ENCODE measurements around the gene PGM2.
"Not testable (repeated sequence)": the region's sequence is repeated elsewhere in the genome, so short reads cannot be mapped to it uniquely, and the experiment has no call there.

The PGM2 gene

GRCh38 chr4:37799941-37800554 lies 26.4 kb upstream of the PGM2 start:
- Mint-ChIP-seq H3K27ac (no peak overlapping the region), H3K27me3 (no peaks in the 10 kb centered on the region), H3K36me3 (ENCODE audit: low read depth) (no peaks in the 10 kb centered on the region), H3K4me1 (ENCODE audit: low read depth) (peaks cover 36% of the 10 kb centered on the region), H3K4me3 (no peak overlapping the region), H3K9me3 (no peaks in the 10 kb centered on the region)
- intact Hi-C loops (cut with micrococcal nuclease): loop anchor here (5.0 kb wide), 1 partner anchor 177 kb away; no protein-coding TSS in a partner anchor

- Mint-ChIP-seq H3K36me3 (ENCODE audit: low read depth) (no peaks in the 10 kb centered on the region), H3K4me1 (ENCODE audit: low read depth) (peaks cover 32% of the 10 kb centered on the region), H3K9me3 (no peaks in the 10 kb centered on the region), H3K27ac (no peak overlapping the region), H3K27me3 (no peaks in the 10 kb centered on the region), H3K4me3 (no peak overlapping the region)
- intact Hi-C loops (cut with micrococcal nuclease): loop anchor here (5.0 kb wide), 1 partner anchor 175 kb away; no protein-coding TSS in a partner anchor
Measured at GRCh38 chr4:37802068-37802666, 24.3 kb upstream of the PGM2 start.

- intact Hi-C loops (cut with micrococcal nuclease): loop anchor here (1.0 to 5.0 kb wide), 2 partner anchors 174 to 232 kb away; no protein-coding TSS in a partner anchor
- Mint-ChIP-seq H3K4me3 (no peak overlapping the region), H3K36me3 (ENCODE audit: low read depth) (no peaks in the 10 kb centered on the region), H3K4me1 (ENCODE audit: low read depth) (peaks cover 24% of the 10 kb centered on the region), H3K27ac (no peak overlapping the region), H3K27me3 (no peaks in the 10 kb centered on the region), H3K9me3 (no peaks in the 10 kb centered on the region)
Measured at GRCh38 chr4:37803348-37803973, 23.0 kb upstream of the PGM2 start.

- Mint-ChIP-seq H3K4me1 (ENCODE audit: low read depth) (peaks cover 13% of the 10 kb centered on the region), H3K27ac (no peak overlapping the region), H3K36me3 (ENCODE audit: low read depth) (no peaks in the 10 kb centered on the region), H3K9me3 (no peaks in the 10 kb centered on the region), H3K27me3 (no peaks in the 10 kb centered on the region), H3K4me3 (no peak overlapping the region)
- intact Hi-C loops (cut with micrococcal nuclease): no loop called here
Measured at GRCh38 chr4:37805091-37805490, 21.4 kb upstream of the PGM2 start.

- intact Hi-C loops (cut with micrococcal nuclease): no loop called here
- no peak overlapping the region for H3K27ac Mint-ChIP-seq
Measured at GRCh38 chr4:37812713-37813112, 13.8 kb upstream of the PGM2 start.

GRCh38 chr4:37815591-37815990 lies 10.9 kb upstream of the PGM2 start:
- intact Hi-C loops (cut with micrococcal nuclease): no loop called here
- H3K27me3 Mint-ChIP-seq: peaks cover 2% of the 10 kb centered on the region
- H3K36me3 Mint-ChIP-seq (ENCODE audit: low read depth): no peaks in the 10 kb centered on the region
- peaks cover 9% of the 10 kb centered on the region for H3K4me1 Mint-ChIP-seq (ENCODE audit: low read depth)
- no peaks in the 10 kb centered on the region for H3K9me3 Mint-ChIP-seq
- H3K4me3 Mint-ChIP-seq: no peak overlapping the region
- no peak overlapping the region for H3K27ac Mint-ChIP-seq

More at GRCh38 chr4:37812713-37813112, 13.8 kb upstream of the PGM2 start:
- no peak overlapping the region for H3K4me3 Mint-ChIP-seq
- H3K4me1 Mint-ChIP-seq (ENCODE audit: low read depth): peaks cover 9% of the 10 kb centered on the region
- no peaks in the 10 kb centered on the region for H3K36me3 Mint-ChIP-seq (ENCODE audit: low read depth)
- H3K9me3 Mint-ChIP-seq: no peaks in the 10 kb centered on the region
- H3K27me3 Mint-ChIP-seq: peaks cover 2% of the 10 kb centered on the region

GRCh38 chr4:37816006-37816405 lies 10.5 kb upstream of the PGM2 start:
- Mint-ChIP-seq H3K36me3 (ENCODE audit: low read depth) (no peaks in the 10 kb centered on the region), H3K4me1 (ENCODE audit: low read depth) (peaks cover 9% of the 10 kb centered on the region), H3K4me3 (no peak overlapping the region), H3K9me3 (no peaks in the 10 kb centered on the region), H3K27me3 (peaks cover 2% of the 10 kb centered on the region), H3K27ac (no peak overlapping the region)
- intact Hi-C loops (cut with micrococcal nuclease): no loop called here

- H3K27me3 Mint-ChIP-seq: no peaks in the 10 kb centered on the region
- intact Hi-C loops (cut with micrococcal nuclease): no loop called here
- H3K36me3 Mint-ChIP-seq (ENCODE audit: low read depth): no peaks in the 10 kb centered on the region
- H3K9me3 Mint-ChIP-seq: no peaks in the 10 kb centered on the region
- H3K4me1 Mint-ChIP-seq (ENCODE audit: low read depth): peaks cover 9% of the 10 kb centered on the region
- no peak overlapping the region for H3K27ac Mint-ChIP-seq
- no peak overlapping the region for H3K4me3 Mint-ChIP-seq
Measured at GRCh38 chr4:37816719-37817118, 9.8 kb upstream of the PGM2 start.

GRCh38 chr4:37818752-37819151 lies 7.7 kb upstream of the PGM2 start:
- H3K4me3 Mint-ChIP-seq: no peak overlapping the region
- no peak overlapping the region for H3K27ac Mint-ChIP-seq
- no peaks in the 10 kb centered on the region for H3K36me3 Mint-ChIP-seq (ENCODE audit: low read depth)
- H3K9me3 Mint-ChIP-seq: no peaks in the 10 kb centered on the region
- H3K27me3 Mint-ChIP-seq: no peaks in the 10 kb centered on the region
- peaks cover 9% of the 10 kb centered on the region for H3K4me1 Mint-ChIP-seq (ENCODE audit: low read depth)
- intact Hi-C loops (cut with micrococcal nuclease): no loop called here

- H3K36me3 Mint-ChIP-seq (ENCODE audit: low read depth); H3K9me3 Mint-ChIP-seq; H3K4me3 Mint-ChIP-seq; H3K27me3 Mint-ChIP-seq; H3K27ac Mint-ChIP-seq: not testable (repeated sequence)
- peaks cover 12% of the 10 kb centered on the region for H3K4me1 Mint-ChIP-seq (ENCODE audit: low read depth)
- intact Hi-C loops (cut with micrococcal nuclease): loop anchor here (10.0 kb wide), 1 partner anchor 74 kb away; the partner anchor contains the start of gene TBC1D1
Measured at GRCh38 chr4:37820458-37820857, 6.0 kb upstream of the PGM2 start.

GRCh38 chr4:37821953-37822605 lies 4.4 kb upstream of the PGM2 start:
- Mint-ChIP-seq H3K36me3 (ENCODE audit: low read depth) (peaks cover 15% of the 10 kb centered on the region), H3K27me3 (no peaks in the 10 kb centered on the region), H3K4me3 (no peak overlapping the region), H3K9me3 (no peaks in the 10 kb centered on the region), H3K27ac (no peak overlapping the region), H3K4me1 (ENCODE audit: low read depth) (peaks cover 16% of the 10 kb centered on the region)
- intact Hi-C loops (cut with micrococcal nuclease): loop anchor here (10.0 kb wide), 1 partner anchor 73 kb away; the partner anchor contains the start of gene TBC1D1

GRCh38 chr4:37825501-37825900 lies 985 bp upstream of the PGM2 start:
- Mint-ChIP-seq H3K36me3 (ENCODE audit: low read depth) (peaks cover 28% of the 10 kb centered on the region), H3K27ac (peak overlapping the region; percentile 94), H3K4me1 (ENCODE audit: low read depth) (peaks cover 36% of the 10 kb centered on the region), H3K4me3 (peak overlapping the region; percentile 86)
- intact Hi-C loops (cut with micrococcal nuclease): loop anchor here (5.0 to 10.0 kb wide), 2 partner anchors 69 to 152 kb away; partner anchors contain the start of gene TBC1D1
- H3K9me3 Mint-ChIP-seq, H3K27me3 Mint-ChIP-seq: not testable (repeated sequence)

GRCh38 chr4:37825968-37826294 lies 555 bp upstream of the PGM2 start:
- intact Hi-C loops (cut with micrococcal nuclease): loop anchor here (5.0 to 10.0 kb wide), 2 partner anchors 69 to 151 kb away; partner anchors contain the start of gene TBC1D1
- Mint-ChIP-seq H3K27me3 (no peaks in the 10 kb centered on the region), H3K36me3 (ENCODE audit: low read depth) (peaks cover 33% of the 10 kb centered on the region), H3K4me1 (ENCODE audit: low read depth) (peaks cover 36% of the 10 kb centered on the region), H3K9me3 (no peaks in the 10 kb centered on the region), H3K4me3 (peak overlapping the region; percentile 86), H3K27ac (peak overlapping the region; percentile 94)

Data from dendritic cell treated with granulocyte-macrophage colony-stimulating factor and Interleukin-4, amounts not matched to agents 40 ng/mL and 50 ng/mL, for 4 days (primary cell).